Measurements from ENCODE around the gene CPXM2. TPM values are rescaled to one million over a fixed set of nuclear protein-coding genes. Genes with fewer than 3 reads are reported as not detected.

Gene CPXM2
- total RNA-seq, 1 experiment from 2014 or later = 0.12 TPM

DNA sequence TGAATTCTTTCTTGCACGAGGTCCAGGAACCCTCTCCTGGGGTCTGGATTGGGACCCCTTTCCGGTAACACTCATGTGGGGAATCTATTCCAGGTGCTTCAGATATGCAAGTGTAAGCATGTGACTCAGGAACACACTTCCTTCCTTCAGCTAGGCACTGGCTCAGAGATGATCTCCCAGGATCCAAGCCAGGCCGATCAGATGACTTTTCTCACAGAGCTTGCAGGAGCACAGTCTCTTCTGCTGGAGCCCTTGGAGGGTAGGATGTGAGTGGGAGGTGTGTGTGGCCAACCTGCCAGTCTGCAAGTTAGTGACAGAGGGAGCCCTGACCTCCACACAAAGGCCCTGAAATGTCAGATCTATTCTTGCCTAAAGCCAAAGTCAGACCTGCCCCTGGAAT is 108.3 kb downstream of the CPXM2 start:
- H3K4me3 ChIP-seq (replicated peaks in 1 of 2; ENCODE audit: low read depth in 1 of 2, low read length in 2 of 2) = no peak overlapping the region
- TF ChIP-seq FOSL1 (IDR thresholded peaks at IDR 0.05; ENCODE audit: low read depth) = no peak
- no peak for TF ChIP-seq SRF (IDR thresholded peaks at IDR 0.05; ENCODE audit: low read depth)
- TF ChIP-seq, protein P1, sequence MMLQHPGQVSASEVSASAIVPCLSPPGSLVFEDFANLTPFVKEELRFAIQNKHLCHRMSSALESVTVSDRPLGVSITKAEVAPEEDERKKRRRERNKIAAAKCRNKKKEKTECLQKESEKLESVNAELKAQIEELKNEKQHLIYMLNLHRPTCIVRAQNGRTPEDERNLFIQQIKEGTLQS (IDR thresholded peaks at IDR 0.05) = no peak
- TF ChIP-seq POLR2A (IDR thresholded peaks at IDR 0.05; ENCODE audit: borderline replicate concordance, extremely low read depth, insufficient read depth, insufficient read length) = no peak
- TF ChIP-seq SIN3A (IDR thresholded peaks at IDR 0.05; ENCODE audit: low read depth) = no peak
- TF ChIP-seq EGR1 (IDR thresholded peaks at IDR 0.05; ENCODE audit: low read depth) = no peak
- TF ChIP-seq ZFX (IDR thresholded peaks at IDR 0.05) = no peak
- no peak for TF ChIP-seq SP1 (IDR thresholded peaks at IDR 0.05; ENCODE audit: low read depth)
- TF ChIP-seq ELF1 (IDR thresholded peaks at IDR 0.05; ENCODE audit: borderline replicate concordance, low read depth) = no peak
- TF ChIP-seq JUND (IDR thresholded peaks at IDR 0.05) = no peak
- TF ChIP-seq, protein P2, sequence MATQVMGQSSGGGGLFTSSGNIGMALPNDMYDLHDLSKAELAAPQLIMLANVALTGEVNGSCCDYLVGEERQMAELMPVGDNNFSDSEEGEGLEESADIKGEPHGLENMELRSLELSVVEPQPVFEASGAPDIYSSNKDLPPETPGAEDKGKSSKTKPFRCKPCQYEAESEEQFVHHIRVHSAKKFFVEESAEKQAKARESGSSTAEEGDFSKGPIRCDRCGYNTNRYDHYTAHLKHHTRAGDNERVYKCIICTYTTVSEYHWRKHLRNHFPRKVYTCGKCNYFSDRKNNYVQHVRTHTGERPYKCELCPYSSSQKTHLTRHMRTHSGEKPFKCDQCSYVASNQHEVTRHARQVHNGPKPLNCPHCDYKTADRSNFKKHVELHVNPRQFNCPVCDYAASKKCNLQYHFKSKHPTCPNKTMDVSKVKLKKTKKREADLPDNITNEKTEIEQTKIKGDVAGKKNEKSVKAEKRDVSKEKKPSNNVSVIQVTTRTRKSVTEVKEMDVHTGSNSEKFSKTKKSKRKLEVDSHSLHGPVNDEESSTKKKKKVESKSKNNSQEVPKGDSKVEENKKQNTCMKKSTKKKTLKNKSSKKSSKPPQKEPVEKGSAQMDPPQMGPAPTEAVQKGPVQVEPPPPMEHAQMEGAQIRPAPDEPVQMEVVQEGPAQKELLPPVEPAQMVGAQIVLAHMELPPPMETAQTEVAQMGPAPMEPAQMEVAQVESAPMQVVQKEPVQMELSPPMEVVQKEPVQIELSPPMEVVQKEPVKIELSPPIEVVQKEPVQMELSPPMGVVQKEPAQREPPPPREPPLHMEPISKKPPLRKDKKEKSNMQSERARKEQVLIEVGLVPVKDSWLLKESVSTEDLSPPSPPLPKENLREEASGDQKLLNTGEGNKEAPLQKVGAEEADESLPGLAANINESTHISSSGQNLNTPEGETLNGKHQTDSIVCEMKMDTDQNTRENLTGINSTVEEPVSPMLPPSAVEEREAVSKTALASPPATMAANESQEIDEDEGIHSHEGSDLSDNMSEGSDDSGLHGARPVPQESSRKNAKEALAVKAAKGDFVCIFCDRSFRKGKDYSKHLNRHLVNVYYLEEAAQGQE (IDR thresholded peaks at IDR 0.05; ENCODE audit: low read depth) = no peak
- no peak for TF ChIP-seq EZH2phosphoT487 (IDR thresholded peaks at IDR 0.05; ENCODE audit: borderline replicate concordance)
- TF ChIP-seq TCF7L2 (IDR thresholded peaks at IDR 0.05; ENCODE audit: borderline replicate concordance, extremely low read depth, insufficient read depth, insufficient read length) = no peak
- TF ChIP-seq, protein P3, sequence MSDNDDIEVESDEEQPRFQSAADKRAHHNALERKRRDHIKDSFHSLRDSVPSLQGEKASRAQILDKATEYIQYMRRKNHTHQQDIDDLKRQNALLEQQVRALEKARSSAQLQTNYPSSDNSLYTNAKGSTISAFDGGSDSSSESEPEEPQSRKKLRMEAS (IDR thresholded peaks at IDR 0.05) = no peak
- TF ChIP-seq YY1 (IDR thresholded peaks at IDR 0.05; ENCODE audit: extremely low read depth, insufficient replicate concordance, low read depth, low read length) = no peak
- TF ChIP-seq ZNF274 (IDR thresholded peaks at IDR 0.05; ENCODE audit: low read depth, low read length) = no peak
- TF ChIP-seq EZH2 (IDR thresholded peaks at IDR 0.05) = no peak
- TF ChIP-seq CEBPB (IDR thresholded peaks at IDR 0.05; ENCODE audit: low read depth) = no peak
- TF ChIP-seq CBX3 (IDR thresholded peaks at IDR 0.05; ENCODE audit: low read depth) = no peak
- TF ChIP-seq, protein P4, sequence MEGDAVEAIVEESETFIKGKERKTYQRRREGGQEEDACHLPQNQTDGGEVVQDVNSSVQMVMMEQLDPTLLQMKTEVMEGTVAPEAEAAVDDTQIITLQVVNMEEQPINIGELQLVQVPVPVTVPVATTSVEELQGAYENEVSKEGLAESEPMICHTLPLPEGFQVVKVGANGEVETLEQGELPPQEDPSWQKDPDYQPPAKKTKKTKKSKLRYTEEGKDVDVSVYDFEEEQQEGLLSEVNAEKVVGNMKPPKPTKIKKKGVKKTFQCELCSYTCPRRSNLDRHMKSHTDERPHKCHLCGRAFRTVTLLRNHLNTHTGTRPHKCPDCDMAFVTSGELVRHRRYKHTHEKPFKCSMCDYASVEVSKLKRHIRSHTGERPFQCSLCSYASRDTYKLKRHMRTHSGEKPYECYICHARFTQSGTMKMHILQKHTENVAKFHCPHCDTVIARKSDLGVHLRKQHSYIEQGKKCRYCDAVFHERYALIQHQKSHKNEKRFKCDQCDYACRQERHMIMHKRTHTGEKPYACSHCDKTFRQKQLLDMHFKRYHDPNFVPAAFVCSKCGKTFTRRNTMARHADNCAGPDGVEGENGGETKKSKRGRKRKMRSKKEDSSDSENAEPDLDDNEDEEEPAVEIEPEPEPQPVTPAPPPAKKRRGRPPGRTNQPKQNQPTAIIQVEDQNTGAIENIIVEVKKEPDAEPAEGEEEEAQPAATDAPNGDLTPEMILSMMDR (IDR thresholded peaks at IDR 0.05 in 2 of 3, conservative IDR thresholded peaks at IDR 0.05 in 1 of 3; ENCODE audit: borderline replicate concordance in 1 of 3, insufficient read depth in 1 of 3, low read depth in 2 of 3, low read length in 2 of 3) = no peak
- no peaks in the 10 kb centered on the region for H3K9me2 ChIP-seq (ENCODE audit: insufficient read depth)
- no peaks in the 10 kb centered on the region for H3K36me3 ChIP-seq (ENCODE audit: control insufficient read depth in 1 of 2, insufficient read depth in 2 of 2, low read length in 2 of 2)
- DNase-seq (ENCODE audit: low read depth, low spot score) (no peak), ATAC-seq (no peak)
- H3K27me3 ChIP-seq (ENCODE audit: insufficient read depth, low read length) = peaks cover 87% of the 10 kb centered on the region
- H3K27ac ChIP-seq (ENCODE audit: low read depth, low read length) = no peak overlapping the region
- no TSS peak for BruUV-seq (replicated peaks)
- CTCF ChIA-PET = no interaction called here
- POLR2A ChIA-PET = no interaction called here
- H2AFZ ChIP-seq (ENCODE audit: low read depth, low read length, poor library complexity, severe bottlenecking) = no peak overlapping the region
- H3K9me3 ChIP-seq (ENCODE audit: control insufficient read depth in 1 of 2, insufficient read depth in 1 of 2, low read depth in 1 of 2, low read length in 2 of 2) = no peaks in the 10 kb centered on the region
- H3K4me1 ChIP-seq (ENCODE audit: control insufficient read depth in 1 of 2, insufficient read depth in 2 of 2, low read length in 2 of 2) = no peaks in the 10 kb centered on the region
- H3K4me2 ChIP-seq (ENCODE audit: low read length) = no peak overlapping the region
- H3K9ac ChIP-seq (ENCODE audit: low read length) = no peak overlapping the region
- H4K20me1 ChIP-seq (ENCODE audit: insufficient read depth) = no peaks in the 10 kb centered on the region
- intact Hi-C loops (cut with micrococcal nuclease) = no loop called here
- RAD21 ChIA-PET (ENCODE audit: low non-redundant PET in 1 of 2, low total read pairs in 2 of 2, uncharacterized antibody in 2 of 2, unreplicated experiment in 2 of 2) = no interaction called here
- no peaks in the 10 kb centered on the region for H3K79me2 ChIP-seq (ENCODE audit: insufficient read depth, low read length)

Measured in HCT116 (cell line).